Right renal pelvis (tissue), 4 donors: ENCODE measurements around the gene ABLIM2. TPM values are rescaled to one million over a fixed set of nuclear protein-coding genes. Genes with fewer than 3 reads are reported as not detected.

ENCODE experiments used
- DNase-seq, 4 donors: peaks; one replicate each; pipeline ENCODE4 v3.0.0-alpha.2; 2013; ENCODE audit warnings: low read depth in 4 of 4, low spot score in 3 of 4, missing footprints in 1 of 4
- polyA plus RNA-seq, 4 donors: library from polyadenylated mRNA; unstranded; fragments of 120-200 nt; gene quantifications; one replicate each; pipeline ENCODE4 v1.2.1, GENCODE V29; 2013; ENCODE audit not compliant: insufficient read length in 4 of 4

ABLIM2 gene
- polyA plus RNA-seq, 4 donors = 6.4 to 7.6 (median 7.5) TPM

GRCh38 chr4:8194306-8195242 lies 36.0 kb upstream of the ABLIM2 start:
- DNase-seq = no peak

DNA sequence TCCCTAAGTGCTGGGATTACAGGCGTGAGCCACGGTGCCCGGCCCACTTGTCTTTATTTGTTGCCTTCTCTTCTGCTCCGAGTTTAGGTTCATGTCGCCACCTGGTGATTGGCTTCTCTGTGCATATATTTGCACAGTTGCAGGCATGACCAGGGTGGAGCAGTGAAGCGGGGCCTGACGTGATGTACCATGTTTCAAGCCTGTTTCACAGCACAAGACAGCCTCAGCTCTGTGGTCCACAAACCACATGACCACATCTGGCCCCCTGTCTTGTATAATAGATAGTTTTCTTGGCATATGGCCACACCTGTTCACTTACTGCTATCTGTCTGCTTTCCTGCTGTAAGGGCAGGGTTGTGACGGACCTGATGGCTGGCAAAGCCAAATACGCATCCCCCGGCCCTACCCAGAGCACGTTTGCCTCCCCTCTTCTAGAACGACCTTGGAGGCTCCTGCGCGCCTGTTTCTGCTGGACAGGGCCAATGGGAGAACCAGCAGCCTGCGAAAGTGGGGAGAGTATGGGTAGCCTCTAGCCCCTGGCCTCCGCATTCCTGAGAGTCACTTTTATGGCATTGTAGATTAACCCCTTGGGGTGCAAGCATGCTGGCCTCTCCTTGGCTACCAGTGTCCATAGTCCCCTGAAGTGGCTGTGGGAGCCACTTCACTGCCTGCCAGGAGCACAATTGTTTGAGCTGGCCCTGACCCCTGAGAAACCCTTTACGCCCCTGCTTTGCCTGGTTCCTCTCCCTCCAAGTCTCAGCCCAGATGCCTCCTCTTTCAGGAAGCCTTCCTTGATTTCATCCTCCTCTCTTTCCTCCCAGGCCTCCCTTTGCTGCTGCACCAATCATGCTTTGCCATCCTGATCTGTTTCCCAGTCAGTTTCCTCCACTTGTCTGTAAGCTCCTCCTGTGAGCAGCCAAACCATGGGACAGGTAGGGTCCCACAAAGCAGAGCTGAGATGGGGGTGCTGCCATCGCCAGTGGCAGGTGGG lies 34.4 kb upstream of the ABLIM2 start:
- no peak for DNase-seq

DNA sequence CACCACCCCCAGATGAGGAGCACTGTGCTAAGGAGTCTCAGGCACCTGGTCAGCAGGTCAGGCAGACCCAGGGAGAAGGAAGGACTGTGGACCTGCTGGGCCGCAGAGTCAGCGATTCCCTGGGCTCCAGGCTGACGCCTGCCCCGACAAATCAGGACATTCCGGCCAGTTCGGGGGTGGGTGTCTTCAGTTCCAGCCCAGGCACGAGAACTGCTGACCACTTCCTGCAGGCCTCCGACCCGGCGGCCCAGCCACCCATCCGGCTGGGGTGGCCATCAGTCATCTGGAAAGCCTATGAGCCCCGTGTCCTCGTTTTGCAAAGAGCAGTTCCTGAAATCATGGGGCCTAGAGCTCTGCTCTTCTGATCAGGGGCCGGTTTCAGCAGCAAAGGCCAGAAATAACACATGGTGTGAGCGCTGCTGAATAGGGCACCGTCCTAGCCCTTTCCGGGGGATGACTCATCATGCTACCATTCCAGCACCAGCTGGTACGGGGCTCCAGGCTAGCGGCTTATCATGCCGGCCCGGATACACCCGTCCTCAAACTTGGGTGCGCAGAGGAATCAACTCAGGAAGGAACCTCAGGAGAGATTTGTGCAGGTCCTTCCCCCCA lies 32.6 kb upstream of the ABLIM2 start:
- no peak for DNase-seq

DNA sequence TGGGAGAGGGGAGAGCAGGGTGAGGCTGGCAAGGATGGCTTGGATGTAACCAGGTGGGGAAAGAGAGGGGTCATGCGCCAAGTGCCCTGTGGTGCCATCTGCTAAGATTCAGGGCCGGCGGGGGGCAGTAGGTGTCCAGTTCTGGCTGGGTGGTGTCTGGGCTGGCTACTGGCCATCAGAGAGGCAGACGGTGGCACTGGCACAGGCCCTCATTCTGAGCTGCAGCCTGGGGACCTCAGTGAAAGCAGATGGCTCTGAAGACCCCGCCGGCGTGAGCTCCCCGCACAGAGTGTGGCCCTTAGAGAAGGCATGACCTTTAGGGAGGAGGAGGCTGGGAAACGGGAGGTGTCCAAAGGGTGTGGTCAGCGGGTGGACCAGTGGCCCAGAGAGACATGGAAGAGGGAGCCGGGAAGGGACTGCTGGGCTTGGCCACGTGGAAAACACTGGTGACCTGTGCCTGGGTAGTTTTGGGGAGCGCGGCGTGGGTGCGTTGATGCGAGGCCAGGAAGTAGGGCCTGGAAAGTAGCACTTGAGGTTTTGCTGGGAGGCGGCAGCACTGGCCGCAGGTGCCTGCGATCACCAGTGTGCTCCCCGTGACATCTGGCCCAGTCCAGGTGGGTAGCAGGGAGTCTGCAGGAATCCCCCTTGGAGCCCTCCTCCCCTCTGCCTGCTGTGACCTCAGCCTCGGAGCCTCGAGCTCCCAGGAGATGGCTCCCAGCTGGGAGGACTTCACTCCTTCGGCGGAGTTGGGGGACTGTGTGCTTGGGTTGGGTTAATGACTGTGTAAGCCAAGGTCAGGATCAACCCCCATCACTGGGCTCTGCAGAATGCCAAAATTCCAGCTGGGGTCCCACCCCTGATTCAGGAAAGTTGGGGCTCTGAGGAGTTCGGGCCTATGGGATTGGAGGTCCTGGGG lies 31.2 kb upstream of the ABLIM2 start:
- DNase-seq = no peak

- DNase-seq = no peak
Measured at GRCh38 chr4:8188743-8189550, 30.3 kb upstream of the ABLIM2 start.

- DNase-seq = no peak
Measured at GRCh38 chr4:8188085-8188484, 29.5 kb upstream of the ABLIM2 start.

- no peak for DNase-seq
Measured at GRCh38 chr4:8185930-8186329, 27.3 kb upstream of the ABLIM2 start.

GRCh38 chr4:8185295-8185694 lies 26.7 kb upstream of the ABLIM2 start:
- DNase-seq = no peak

DNA sequence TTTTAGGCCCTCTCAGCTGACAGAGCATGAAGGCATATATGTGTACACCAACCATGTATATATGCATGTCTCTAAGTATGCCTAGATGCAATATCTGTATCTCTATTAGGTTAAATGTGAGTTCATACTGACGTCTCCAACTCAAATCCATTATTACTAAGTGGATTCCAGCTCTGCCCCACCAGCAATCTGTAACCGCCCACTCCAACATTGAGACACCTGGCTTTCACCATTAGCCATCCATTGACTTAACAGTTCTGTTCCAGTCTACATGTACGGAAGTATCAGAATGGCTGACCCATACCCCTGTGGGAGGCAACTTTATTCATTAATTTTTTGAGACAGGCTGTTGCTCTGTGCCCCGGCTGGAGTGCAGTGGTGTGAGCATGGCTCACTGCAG lies 25.4 kb upstream of the ABLIM2 start:
- DNase-seq = no peak

GRCh38 chr4:8182858-8183725 lies 24.5 kb upstream of the ABLIM2 start:
- DNase-seq = no peak

DNA sequence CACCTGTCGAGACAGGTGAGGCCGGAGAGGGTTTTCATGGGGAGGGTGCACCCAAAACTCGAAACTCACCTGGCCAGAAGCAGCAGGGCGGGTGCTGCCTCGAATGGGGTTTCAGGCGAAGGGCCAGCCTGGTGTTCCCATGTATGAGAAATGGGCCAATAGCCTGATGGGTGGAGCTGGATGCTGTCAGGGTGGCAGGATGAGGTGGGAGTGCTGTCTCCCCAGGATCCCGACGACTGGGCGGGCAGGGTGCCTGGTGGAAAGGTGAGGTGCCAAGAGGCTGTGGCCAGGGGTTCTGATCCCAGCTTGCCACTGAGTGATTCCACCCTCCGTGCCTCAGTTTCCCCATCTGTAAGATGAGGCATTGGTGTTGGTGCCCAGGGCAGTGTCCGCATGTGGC lies 23.7 kb upstream of the ABLIM2 start:
- DNase-seq = no peak

GRCh38 chr4:8181844-8182243 lies 23.2 kb upstream of the ABLIM2 start:
- DNase-seq = no peak

DNA sequence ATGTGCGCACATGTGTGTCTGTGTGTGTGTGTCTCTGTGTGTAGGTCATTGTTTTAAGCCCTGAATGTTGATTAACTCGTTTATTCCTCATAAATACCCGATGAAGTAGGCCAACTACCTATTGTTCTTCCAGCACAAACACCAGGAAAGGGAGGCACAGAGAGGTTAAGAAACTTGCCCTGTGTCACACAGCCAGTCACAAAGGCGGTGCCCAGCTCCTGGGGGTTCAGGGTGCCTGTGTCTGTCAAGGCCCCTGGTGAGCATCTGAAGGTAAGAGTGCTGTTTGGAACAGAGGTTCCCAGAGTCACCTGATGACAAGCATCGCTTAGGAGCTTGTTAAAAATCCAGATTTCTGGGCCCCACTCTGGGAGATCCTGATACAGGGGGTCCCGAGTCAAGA lies 22.5 kb upstream of the ABLIM2 start:
- DNase-seq = no peak

DNA sequence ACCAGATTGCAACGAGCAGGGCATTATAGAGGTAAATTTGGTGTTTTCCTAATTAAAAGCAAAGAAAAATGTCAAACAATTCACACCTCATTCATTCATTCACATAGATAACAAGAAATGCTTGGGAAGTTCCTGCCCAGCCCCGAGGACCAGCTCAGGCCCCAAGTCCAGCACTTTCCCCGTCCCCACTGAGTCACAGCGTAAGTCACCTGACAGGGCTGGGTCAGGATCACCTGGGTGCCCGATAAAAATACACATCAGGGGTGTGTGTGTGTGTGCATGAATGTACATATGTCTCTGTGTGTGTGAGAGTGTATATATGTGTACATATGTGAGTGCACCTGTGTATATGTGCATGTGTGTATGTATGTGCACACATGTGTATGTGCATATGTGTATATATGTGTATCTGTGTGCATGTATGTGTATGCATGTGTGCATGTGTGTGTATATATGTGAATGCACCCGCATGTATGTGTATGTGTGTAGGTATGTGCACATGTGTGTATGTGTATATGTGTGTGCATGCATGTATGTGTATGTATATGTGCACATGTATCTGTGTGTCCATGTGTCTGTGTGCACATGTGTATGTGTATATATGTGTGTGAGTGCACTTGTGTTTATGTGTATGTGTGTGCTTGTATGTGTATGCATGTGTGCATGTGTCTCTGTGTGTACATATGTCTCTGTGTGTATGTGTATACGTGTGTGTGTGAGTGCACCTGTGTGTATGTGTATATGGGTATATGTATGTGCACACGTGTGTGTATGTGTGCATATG lies 21.9 kb upstream of the ABLIM2 start:
- no peak for DNase-seq

- DNase-seq = no peak
Measured at GRCh38 chr4:8179771-8180170, 21.2 kb upstream of the ABLIM2 start.

GRCh38 chr4:8179074-8179473 lies 20.5 kb upstream of the ABLIM2 start:
- no peak for DNase-seq

GRCh38 chr4:8177956-8178355 lies 19.3 kb upstream of the ABLIM2 start:
- no peak for DNase-seq
